Brain pericyte (primary cell): Measurements from ENCODE around the gene PRIM2.
"Not testable (repeated sequence)": the region's sequence is repeated elsewhere in the genome, so short reads cannot be mapped to it uniquely, and the experiment has no call there.

Experiments used
- DNase-seq: peaks from one replicate; pipeline ENCODE4 v3.0.0-alpha.2; 2012; ENCODE audit warnings: low read depth, low spot score

Gene PRIM2, protein sequence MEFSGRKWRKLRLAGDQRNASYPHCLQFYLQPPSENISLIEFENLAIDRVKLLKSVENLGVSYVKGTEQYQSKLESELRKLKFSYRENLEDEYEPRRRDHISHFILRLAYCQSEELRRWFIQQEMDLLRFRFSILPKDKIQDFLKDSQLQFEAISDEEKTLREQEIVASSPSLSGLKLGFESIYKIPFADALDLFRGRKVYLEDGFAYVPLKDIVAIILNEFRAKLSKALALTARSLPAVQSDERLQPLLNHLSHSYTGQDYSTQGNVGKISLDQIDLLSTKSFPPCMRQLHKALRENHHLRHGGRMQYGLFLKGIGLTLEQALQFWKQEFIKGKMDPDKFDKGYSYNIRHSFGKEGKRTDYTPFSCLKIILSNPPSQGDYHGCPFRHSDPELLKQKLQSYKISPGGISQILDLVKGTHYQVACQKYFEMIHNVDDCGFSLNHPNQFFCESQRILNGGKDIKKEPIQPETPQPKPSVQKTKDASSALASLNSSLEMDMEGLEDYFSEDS

DNA sequence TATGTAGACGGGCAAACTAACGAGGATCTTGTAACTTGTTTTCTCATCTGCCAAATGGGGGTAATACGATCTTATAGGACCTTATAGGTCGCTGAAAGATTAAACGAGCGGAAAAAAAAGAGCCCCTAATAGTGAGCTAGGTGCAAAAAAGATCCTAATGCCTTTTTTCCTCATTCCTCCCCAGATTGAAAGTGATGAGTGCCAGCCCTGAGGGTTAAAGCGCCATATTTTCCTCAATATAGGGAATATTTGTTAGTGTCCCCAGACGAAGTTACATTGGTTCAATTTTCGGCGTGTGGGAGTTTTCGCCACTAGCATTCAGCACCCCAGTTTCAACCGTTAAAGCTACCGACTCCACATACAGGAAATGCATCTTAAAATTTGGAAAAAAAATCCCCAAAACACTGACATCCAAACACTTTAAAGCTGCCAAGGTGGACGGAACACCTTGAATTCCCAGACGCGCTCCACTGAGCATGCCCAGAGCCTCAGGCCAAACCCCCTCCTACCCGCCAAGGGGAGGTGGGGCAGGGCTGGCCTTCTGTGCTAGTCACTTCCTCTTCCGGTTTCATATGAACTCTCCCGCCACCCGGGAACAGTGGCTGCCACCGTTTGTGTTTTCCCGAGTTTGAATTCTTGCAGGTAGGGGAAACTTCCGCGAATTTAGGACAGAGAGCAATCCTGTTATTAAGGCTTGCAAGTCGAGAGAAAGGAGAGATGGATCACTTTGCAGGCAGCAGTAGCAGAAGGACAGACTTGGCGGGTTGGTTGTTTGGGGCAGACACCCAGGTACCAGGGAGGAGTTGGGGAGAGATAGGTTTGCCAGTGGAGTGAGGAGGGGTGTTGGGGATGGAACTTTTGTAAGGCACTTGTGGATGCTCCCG is at the start of gene PRIM2:
TSS of gene PRIM2 (plus strand) at position 571 of the 884 bp plus-strand sequence. CDS start 816 bp downstream, outside the sequence.
- no peak for DNase-seq

GRCh38 chr6:57268294-57268640 is 49.2 kb upstream of the PRIM2 start:
- no peak for DNase-seq

GRCh38 chr6:57274113-57274824 is 43.2 kb upstream of the PRIM2 start:
- not testable (repeated sequence) for DNase-seq

GRCh38 chr6:57275384-57275783 is 42.0 kb upstream of the PRIM2 start:
- no peak for DNase-seq

DNA sequence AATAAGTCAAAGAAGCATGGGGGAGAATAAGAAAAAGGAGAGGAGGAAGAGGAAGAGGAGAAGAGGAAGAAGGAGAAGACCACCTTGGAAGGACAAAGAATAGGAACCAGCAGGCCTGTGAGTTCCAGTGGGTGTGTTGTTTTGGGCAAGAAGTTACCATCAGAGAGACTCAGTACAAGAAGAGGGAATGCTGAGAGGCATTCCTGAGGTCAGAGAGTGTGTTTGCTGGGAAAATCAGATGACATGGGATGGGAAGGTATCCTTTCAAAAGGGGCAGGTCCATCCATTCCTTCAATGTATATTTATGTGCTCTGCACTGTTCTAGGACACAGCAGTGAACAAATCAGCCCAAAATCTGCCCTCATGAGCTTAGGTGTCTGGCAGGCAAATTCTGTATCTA is 40.5 kb upstream of the PRIM2 start:
- DNase-seq: no peak

- DNase-seq: no peak
Observed at GRCh38 chr6:57278570-57278969, 38.9 kb upstream of the PRIM2 start.

DNA sequence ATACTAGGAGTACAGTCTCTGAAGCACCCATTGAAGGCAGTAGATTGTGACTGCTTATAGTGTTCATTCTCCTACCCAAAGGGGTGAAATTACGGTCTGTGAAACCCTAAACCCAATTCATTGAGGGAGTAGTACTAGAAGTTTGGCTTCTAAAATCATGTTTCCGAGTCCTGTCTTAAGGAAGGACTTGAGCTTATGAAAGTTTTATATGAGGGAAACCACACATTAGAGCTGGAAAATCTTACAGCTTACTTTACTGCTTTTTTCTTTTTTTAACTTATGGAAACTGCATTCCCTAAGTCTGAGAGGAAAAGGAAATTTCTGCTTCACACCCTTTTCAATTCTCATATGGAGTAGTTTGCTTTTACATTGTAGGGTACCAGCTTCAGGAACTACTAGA is 38.4 kb upstream of the PRIM2 start:
- no peak for DNase-seq

- no peak for DNase-seq
Observed at GRCh38 chr6:57283106-57283505, 34.3 kb upstream of the PRIM2 start.

GRCh38 chr6:57283911-57284455 is 33.4 kb upstream of the PRIM2 start:
- DNase-seq: no peak

GRCh38 chr6:57288136-57288535 is 29.3 kb upstream of the PRIM2 start:
- not testable (repeated sequence) for DNase-seq

- not testable (repeated sequence) for DNase-seq
Observed at GRCh38 chr6:57293472-57293871, 24.0 kb upstream of the PRIM2 start.

GRCh38 chr6:57294862-57295445 is 22.5 kb upstream of the PRIM2 start:
- DNase-seq: no peak

GRCh38 chr6:57297505-57297904 is 19.9 kb upstream of the PRIM2 start:
- DNase-seq: no peak

- no peak for DNase-seq
Observed at GRCh38 chr6:57298741-57299140, 18.7 kb upstream of the PRIM2 start.

GRCh38 chr6:57301757-57302156 is 15.7 kb upstream of the PRIM2 start:
- no peak for DNase-seq

DNA sequence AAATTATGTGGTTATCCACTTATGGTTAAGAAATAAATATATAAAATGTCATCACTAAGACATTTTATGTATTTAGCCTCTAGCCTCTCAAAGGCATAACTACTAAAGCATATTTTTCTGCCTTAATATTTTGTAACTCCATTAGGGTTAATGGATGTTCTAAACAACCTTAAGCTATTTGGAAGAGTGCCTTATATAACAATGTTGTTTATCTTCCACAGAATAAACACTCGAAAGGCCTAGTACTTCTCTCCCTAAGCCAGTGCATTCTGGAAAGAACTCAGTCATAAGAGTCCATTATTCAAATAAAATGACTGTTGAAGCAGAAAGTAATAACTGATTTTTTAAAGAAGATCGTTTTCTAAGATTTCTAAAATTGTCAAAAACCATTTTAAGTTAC is 15.0 kb upstream of the PRIM2 start:
- DNase-seq: no peak

DNA sequence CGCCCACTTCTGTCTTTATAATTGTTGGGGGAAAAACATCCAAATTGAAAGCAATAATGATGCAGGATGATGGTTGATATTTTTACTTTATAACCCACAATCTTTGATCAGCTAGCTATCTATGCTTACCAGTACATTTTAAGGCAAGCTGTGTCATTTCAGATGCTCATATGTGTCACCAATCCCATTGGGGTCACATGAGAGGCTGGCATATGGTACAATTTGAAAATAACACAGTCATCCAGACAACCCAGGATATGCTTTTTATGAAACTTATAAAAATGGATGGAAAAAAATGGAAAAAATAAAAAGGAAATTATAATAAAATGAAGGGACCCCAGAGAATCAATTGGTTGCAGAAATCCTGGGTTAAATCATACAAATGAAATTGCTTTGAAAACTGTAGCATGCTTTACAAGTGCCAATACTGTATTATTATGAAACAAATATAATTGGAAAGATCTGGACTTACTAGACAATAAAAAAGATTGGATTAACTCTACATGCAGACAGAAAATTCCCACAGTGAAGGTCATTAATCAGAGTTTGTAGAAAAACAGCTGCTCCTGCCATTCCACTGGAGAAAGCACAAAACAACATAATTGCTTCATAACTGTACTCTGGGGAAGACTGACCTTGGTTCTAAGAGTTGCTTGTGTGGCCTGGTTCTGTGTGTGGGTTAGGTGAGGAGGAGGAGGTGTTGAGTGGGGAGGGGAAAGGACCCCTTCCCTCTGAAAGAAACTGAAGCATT is 13.3 kb upstream of the PRIM2 start:
- no peak for DNase-seq

DNA sequence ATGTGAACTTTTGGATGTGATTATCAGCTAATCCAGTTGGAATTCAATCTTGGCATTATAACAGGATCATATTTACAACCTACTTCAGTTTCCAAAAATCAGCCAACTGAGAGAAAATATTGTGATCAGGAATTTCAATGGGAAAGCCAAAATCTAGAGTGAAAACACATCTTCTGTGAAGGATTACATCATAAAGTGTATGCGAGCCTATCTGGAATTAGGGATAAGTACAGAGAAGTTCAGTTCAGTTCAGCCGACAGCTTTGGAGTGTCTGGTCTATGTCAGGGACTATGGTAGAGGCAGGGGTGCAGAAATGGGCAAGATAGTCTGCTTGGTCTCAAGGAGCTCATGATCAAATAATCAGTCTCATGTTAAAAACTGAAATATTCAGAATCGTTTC is 12.3 kb upstream of the PRIM2 start:
- DNase-seq: no peak

DNA sequence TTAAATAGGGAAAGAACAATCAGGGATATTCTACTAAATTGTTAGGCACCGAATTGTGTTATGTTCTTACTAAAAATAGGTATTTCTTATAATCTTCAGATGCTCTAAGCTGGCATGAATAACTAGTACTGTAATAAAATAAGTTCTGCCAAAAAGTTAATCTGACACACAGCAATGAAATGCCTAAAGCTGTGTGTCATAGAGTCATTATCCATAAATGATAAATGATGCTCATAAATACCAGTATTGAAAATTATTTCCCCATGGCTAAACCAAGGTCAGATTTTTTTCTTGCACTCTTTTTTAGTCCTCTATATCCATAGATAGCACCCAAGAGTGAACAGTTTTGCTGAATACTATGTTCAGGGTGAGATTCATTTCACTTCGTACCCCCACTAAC is 11.7 kb upstream of the PRIM2 start:
- no peak for DNase-seq

DNA sequence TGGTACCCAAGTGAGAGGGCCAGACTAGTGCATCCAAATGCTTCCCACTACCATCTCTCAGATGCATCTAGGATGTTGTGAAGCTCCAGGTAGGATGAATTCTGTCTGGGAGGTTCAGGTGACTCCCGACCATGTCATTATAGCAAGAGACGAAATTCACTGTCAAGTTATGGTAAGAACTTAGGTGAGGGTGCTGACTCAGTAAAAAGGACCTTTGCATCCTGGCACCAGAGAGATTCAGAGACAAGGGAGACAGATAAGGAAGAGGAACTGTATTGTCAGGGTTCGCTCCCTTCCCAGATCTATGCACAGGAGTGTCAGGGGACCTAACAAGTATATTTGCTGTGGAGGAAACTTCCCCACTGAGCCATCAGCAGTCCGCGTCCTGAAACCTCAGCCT is 11.2 kb upstream of the PRIM2 start:
- DNase-seq: no peak

DNA sequence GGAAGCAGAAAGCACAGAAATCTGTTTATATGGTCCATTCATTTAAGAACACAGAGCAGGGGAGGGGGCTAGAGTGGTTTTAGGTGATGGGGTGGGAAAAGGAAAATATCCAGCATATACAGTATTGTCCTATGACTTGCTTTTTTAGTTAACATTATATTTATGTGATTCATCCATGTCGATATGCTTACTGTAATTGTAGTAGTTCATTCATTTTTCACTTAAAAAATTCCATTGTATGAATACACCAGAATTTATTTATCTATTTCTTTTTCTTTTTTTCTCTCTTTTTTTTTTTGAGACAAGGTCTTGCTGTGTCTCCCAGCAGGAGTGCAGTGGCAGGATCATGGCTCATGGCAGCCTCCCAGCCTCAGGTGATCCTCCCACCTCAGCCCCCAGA is 9.6 kb upstream of the PRIM2 start:
- no peak for DNase-seq
